Iris pigment epithelial cell (primary cell): ENCODE data around the gene S100Z.
"Not testable (repeated sequence)": the region's sequence is repeated elsewhere in the genome, so short reads cannot be mapped to it uniquely, and the experiment has no call there.

Experiments used
- DNase-seq: peaks from one replicate; pipeline ENCODE4 v3.0.0-alpha.2; 2011; ENCODE audit warnings: low read depth

The S100Z gene

DNA sequence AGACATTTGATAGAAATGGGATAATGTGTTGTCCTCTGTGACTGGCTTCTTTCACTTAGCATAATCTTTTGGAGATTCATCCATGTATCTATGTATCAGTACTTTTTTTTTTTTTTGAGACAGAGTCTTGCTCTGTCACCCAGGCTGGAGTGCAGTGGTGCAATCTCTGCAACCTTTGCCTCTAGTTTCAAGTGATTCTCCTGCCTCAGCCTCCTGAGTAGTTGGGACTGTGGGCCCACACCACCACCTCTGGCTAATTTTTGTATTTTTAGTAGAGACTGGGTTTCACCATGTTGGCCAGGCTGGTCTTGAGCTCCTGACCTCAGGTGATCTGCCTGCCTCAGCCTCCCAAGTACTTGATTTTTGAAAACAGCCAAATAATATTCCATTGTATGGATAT, 23.4 kb upstream of the S100Z start:
- not testable (repeated sequence) for DNase-seq

DNA sequence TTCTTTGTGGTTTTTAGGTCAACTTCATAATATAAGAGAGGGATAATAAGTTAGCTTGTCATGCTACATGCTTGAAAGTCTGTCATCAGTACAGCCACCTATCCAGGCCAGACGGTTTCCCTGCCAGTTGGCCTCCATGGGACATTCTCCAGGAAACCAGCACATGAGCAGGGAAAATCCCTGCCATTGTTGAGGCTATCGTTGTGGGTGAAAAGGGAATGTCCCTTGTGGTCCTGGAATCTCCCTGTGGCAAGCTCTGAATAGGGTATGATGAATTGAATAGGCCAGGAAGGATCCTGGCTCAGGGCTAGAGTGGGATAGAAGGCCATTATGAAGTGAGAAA, 18.7 kb upstream of the S100Z start:
- DNase-seq = peak; percentile 73

DNA sequence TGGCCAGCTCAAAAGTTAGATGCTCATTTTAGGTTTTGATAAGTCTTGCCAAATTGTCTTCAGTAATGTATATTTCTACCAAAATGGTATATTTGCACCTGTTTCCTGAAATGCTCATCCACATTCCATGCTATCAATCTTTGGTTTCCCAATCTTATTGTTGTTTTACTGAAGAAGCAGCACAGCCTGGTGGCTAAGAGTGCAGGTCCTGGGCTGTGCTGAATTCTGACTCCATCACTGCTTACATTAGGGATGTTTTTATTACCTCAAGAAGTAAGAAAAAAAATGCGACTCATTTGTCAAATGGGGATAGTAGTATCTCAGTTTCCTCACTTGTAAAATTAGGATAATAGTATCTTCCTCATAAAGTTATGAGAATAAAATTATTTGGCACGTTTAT, 13.6 kb upstream of the S100Z start:
- peak; percentile 44 for DNase-seq

DNA sequence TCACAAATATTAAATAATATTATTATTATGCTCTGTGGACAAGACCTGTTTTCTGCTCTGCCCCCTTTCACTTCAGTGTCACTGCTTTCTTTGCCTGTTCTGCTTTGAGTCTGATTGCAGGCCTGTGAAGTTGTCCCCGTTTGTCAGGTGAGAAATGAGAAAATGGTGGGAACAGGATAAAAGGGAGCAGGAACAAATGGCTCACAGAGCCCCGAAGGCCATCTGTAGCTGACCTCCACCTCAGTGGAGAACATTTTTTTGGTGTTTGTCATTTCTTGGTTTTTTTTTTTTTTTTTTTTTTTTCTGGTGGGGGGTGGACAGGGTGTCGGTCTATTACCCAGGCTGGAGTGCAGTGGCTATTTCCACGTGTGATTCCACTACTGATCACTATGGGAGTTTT, 13.2 kb upstream of the S100Z start:
- DNase-seq = no peak

DNA sequence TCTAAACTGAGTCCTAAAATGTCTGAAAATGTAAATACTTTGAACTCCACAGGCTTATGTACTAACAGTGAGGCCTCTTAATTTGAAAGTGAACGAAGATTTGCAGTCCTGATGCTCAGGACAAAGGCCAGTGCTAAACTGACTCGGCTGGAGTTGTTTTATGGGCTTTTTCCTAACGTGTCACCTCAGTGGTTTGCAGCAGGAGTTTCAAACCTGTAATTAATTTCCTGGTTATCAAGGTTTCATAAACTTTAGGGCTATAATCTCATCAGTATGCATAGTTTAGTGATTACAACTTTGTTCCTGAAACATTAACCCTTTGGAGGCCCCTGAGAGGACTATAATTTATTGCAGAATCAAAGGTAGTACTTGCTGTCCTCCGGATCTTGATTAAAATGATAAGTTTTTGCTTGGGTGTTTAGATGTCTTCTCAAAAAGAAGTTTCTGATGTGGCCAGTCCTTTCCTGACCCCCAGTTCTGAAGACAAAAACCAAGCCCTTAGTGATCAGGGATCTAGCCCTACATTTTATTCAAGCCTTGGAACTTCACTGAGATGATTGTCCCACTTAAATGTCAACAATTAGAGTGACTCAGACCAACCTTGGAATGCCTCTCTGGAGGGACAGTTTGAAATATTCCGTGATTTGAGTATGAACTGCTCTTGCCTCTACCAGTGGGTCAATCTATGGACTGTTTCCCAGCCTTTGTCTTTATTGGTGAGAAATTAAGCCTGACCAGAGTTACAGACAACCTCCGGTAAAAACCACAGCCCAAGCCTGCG, 11.1 kb upstream of the S100Z start:
- DNase-seq = peak; percentile 68

DNA sequence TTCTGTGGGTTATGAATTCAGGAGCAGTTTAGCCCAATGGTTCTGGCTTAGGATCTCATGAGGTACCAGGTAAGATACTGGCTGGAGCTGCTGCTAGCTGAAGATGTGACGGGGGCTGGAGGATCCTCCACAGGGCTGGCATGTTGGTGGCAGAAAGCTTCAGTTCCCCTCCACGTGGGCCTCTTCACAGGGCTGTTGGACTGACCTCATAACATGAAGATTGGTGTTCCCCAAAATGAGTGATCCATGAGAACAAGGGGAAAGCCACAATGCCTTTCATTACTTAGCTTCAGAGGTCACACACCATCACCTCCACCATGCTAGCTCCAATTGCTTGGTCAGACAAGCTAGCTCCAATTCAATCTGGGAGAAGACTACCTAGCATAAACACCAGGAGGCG, 8.5 kb upstream of the S100Z start:
- no peak for DNase-seq

DNA sequence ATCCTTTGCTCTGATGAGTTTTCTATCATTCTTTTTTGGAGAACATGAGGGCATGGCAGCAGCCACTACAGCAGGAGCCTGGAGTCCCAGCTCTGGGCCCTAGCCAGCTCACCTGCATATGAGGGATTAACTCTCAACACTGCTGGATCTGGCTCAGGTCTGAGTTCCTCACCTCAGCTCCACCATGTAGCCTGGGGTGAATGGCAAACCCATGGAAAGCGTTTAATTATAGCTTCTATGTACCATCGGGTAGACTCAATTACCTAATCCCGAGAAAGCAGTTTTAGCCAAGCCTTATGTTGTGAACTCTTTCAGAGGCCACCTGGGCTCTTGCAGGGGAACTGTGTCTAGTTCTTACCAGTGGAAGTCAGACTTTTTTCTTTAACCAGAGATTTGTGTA, 3.9 kb upstream of the S100Z start:
- no peak for DNase-seq

DNA sequence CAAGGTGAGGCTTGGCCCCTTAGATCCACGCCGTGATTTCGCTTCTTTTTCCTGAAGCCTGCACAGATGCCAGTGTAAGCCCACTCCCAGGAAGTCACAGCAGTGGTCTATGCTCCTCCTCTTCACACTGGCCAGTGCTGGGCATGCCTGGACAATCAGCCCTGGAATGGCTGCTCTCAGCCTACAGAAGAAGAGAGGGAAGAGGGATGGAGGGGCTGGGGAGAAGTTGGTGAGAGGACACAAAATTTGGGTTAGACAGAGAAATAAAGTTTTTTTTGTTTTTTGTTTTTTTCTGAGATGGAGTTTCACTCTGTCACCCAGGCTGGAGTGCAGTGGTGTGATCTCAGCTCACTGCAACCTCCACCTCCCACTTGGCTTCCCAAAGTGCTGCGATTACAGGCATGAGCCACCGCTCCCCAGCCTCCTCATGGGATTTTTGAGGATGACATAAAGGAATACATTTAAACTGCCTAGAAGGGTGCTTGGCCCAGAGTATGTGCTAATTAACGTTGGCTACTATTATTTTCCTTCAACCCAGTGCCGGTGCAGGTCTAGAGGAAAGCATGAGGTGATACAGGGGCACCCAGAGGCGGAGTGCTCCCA, 830 bp downstream of the S100Z start:
- DNase-seq = no peak

DNA sequence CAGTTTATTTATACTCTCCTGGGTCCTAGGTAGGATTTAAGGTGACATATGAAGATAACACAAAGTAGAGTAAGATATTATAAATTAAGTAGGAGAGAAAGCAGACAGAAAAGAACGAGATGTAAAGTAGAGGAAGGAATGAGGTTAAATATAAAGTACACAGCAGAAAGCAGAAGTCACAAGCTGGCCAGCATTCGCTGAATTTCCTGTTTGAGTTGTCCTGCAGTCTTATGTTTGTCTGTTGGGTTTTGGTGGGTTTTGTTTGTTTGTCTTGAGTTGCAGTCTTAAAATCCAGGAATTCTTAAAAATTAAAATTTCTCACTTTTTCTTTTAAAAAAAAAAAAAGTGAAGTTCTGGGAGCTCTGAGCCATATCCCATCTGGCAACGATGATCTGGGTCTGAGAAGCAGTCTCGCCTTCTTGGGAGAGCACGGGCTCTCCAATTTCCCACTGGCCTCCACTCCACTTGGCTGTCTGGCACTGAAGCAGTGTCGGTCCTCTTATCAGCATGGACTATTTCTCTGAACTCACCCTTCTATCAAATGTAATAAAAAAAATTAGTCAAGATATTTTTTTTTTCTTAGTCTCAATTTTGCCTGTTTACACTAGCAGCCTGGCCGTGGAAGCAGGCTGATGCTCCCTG, 2.0 kb downstream of the S100Z start:
- no peak for DNase-seq

DNA sequence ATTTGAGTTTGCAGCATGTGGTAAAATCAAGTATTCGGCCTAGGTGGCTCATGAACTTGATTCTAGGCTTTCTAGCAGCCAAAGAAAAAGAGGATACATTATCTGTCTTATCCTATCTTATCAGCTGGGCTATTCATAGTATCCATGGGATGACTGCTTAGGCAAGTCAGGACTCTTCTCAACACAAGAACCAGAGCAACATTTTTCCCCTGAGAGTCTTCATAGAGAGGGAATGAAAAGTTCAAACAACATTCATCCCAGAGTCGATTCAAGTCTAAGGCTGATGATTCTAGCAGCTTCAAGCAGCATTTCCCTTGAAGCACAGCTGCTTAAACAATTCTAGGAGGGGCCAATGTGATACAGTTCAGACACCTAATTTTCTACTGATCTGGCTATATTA, 3.0 kb downstream of the S100Z start:
- DNase-seq = no peak

DNA sequence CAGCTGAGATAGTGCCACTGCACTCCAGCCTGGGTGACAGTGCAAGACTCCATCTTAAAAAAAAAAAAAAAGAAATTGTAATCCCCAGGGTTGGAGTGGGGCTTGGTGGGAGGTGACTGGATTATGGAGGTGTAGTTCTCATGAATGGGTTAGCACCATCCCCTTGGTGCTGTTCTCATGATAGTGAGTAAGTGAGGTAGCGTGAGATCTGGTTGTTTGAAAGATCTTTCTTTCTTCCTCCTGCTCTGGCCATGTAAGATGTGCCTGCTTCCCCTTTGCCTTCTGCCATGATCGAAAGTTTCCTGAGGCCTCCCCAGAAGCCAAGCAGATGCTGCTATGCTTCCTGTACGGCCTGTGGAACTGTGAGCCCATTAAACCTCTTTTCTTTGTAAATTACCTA, 3.9 kb downstream of the S100Z start:
- not testable (repeated sequence) for DNase-seq

DNA sequence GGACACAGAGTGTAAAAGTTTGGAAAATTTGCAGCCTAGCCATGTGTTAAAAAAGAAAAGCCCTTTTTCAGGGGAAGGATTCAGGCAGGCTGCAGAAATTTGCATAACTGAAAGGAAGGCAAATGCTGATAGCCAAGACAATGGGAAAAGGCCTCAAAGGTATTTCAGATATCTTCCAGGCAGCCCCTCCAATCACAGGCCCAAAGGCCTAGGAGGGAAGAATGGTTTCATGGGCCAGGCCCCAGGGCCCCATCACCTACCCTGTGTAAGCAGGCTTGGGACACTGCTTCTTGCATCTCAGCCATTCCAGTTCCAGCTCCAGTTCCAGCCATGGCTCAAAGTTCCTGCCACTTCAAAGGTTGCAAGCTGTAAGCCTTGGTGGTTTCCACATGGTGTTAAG, 4.8 kb downstream of the S100Z start:
- no peak for DNase-seq

DNA sequence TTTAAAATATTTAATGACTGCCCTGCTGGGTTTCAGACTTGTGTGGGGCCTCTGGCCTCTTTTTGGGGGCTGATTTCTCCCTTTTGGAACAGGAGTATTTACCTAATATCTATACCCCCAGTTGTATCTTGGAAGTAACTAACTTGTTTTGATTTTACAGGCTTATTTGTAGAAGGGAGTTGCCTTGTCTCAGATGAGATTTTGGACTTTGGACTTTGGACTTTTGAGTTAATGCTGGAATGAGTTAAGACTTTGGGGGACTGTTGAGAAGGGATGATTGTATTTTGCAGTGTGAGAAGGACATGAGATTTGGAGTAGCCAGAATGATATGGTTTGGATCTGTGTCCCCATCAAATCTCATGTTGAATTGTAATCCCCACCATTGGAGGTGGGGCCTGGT, 5.7 kb downstream of the S100Z start:
- not testable (repeated sequence) for DNase-seq

DNA sequence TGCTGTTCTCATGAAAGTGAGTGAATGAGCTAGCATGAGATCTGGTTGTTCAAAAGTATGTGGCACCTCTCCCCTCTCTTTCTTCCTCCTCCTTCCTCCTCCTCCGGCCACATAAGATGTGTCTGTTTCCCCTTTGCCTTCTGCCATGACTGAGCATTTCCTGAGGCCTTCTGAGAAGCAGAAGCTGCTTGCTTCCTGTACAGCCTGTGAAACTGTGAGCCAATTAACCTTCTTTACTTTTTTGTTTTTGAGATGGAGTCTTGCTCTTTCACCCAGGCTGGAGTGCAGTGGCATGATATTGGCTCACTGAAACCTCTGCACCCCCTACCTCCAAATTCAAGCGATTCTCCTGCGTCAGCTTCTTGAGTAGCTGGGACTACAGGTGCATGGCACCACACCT, 6.1 kb downstream of the S100Z start:
- DNase-seq = no peak

DNA sequence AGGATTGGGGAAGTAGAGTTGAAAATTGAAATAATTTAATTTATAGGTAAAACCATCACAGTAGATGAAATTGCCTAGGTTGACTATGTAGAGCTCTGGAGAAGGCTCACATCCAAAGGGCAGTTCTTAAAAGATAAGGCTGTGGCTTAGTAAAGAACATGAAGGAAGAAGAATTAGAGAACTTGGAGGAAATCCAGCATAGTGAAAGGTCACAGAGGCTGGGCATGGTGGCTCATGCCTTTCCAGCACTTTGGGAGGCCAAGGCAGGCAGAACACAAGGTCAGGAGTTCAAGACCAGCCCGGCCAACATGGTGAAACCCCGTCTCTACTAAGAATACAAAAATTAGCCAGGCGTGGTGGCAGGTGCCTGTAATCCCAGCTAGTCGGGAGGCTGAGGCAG, 7.0 kb downstream of the S100Z start:
- DNase-seq = not testable (repeated sequence)

DNA sequence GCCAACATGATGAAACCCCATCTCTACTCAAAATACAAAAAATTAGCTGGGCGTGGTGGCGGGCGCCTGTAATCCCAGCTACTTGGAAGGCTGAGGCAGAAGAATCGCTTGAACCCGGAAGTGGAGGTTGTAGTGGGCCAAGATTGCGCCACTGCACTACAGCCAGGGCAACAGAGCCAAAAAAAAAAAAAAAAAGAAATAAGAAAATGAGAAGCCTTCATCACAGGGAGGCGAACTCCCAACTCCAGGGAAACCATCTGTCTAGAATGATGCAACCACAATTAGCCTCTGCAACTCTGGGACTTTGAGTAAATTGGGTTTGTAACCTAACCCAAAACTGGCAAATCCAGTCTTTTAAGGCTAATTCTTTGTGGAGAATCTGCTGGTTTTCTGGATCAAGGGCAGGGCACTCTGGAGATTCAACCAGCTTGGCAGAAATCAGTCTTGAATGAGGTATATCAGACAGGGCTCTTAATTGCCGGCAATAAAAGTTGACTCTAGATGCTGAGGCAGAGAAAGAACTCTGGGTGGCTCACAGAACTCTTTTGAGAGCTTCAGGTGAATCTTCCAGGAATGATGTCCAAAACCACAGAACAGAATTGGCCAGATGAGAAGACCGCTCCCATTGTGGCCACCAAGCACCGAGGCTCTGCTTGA, 9.9 kb downstream of the S100Z start:
- no peak for DNase-seq

DNA sequence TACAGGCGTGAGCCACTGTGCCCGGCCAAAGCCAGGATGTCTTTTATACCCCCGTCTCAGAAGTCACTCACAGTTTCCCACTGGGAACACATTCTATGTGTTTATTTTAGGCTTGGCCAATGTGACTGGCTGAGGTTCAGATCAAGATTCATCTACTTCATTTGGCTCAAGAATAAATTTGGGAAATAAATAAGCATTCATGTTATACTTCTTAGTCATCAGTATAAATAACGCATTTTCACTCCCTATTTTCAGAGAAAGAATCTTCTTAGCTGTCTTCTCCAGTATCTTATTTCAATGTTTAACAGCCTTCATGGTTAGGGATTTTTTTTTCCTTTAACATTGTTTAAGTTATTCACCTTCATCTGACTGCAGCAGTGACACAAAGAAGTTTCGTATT, 11.8 kb downstream of the S100Z start:
- DNase-seq = peak; percentile 44

DNA sequence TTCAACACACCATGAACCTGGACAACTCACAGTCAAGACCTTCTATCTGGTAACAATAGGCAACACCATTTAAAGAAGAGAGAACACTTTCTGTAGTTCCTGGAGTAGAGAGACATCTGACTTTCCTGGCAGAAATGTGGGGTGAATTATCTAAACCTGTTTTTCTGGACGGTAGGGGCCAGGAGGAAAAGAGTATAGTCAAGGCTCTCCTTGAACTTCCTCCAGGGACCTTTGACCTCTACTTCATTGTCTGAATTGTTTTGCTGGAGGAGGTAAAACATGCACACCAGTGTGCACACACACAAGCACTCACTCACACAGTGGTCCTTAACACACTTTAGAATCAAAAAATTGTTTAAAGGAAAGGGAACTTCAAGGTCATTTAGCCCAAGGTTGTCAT, 13.2 kb downstream of the S100Z start:
- no peak for DNase-seq

DNA sequence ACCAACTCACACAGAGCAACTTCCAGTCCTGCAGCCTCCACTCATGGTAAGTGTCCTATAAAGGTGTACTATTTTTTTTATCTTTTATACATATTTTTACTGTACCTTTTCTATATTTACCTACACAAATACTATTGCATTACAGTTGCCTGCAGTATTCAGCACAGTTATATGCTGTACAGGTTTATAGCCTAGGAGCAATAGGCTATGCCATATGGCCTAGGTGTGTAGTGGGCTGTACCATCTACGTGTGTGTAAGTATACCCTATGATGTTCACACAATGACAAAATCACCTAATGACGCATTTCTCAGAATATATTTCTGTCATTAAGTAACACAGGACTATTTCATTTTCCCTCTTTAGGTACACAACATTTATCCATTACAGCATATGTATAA, 16.7 kb downstream of the S100Z start:
- DNase-seq = no peak

DNA sequence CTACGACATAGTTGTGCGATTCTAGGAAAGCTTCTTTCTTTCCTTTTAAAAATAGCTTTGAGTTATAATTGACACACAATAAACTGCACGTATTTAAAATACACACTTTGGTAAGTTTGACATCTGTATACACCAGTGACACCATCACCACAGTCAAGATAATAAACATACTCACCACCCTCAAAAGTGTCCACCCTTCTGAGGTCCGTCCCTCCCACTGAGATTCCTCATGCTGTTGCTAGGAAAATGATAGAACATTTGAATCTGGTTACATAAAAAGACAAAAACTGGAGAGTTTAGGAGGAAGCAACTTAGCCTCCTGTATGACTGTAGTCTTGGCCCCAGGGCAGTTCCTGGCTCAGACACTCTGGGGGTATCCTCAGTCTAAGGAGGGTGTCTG, 17.2 kb downstream of the S100Z start:
- DNase-seq = no peak

DNA sequence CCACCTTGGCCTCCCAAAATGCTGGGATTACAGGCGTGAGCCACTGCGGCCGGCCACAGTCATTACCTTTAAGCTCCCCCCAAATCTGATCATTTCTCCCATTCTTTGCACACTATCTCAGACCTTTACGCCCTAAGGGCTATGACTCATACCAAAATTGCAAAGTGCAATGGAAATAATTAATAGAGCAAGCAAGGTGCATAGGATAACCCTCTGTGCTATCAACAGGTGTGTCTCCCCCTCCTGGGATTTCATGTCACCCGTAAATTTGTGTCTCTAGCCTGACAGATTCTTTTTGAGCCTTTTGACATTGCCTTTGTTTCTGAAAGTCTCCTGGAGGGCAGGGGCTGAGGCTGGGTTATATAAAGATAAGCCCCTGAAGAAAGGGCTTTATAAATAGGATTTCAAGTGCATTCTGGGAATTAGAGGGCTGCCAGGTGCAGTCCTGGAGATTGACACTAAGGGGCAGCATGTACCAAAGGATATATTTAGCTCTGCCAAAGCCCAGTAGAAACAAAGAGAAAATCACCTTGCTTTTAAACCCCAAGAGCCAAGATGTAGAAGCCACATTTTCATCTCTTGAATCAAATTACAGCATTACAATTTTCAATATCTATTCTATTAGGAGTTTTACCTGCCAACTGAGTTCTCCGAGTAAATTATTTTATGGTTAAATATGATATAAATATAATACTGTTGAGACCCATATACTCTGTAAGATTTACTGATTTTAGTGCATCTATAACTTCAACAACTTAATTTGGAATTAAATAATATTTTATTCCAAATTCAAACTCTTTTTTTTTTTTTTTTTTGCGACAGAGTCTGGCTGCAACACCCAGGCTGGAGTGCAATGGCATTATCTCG, 18.2 kb downstream of the S100Z start:
- DNase-seq = peak; percentile 67

DNA sequence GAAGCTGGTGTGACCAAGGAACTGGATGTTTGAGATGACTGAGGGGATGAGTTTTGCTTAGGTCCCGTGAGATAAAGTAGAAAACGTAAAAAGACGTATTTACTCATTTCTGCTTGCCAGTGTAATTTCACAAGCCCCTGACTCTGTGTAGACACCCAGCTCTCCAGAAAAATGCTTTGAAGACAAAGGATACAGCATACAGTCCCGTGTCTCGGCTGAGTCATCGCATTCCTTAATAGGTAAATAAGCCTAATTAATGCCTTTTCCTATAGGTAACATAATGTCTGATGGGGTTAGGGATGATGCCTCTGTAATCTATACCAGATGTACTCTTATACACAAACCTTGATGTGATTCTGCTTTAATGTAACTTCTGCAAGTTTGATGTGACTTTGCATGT, 20.2 kb downstream of the S100Z start:
- DNase-seq = no peak
